GM18498 (cell line): ENCODE results near the gene UGT2B17.

Experiments used
- ATAC-seq: cut with Tn5 transposase; IDR thresholded peaks from one replicate; pipeline ENCODE4 v1.9.1; 2021; ENCODE audit warnings: mild to moderate bottlenecking, moderate library complexity; ENCODE audit not compliant: unreplicated experiment

Gene UGT2B17

GRCh38 chr4:68489338-68489737, 86.8 kb downstream of the UGT2B17 start:
- no peak for ATAC-seq
